Left ventricle myocardium inferior (tissue), 1 donor: ENCODE data around the gene TIMP2. TPM values are rescaled to one million over a fixed set of nuclear protein-coding genes. Genes with fewer than 3 reads are reported as not detected.
"Not testable (repeated sequence)": the region's sequence is repeated elsewhere in the genome, so short reads cannot be mapped to it uniquely, and the experiment has no call there.

Experiments used
- DNase-seq: peaks from one replicate; pipeline ENCODE4 v3.0.0-alpha.2; 2020
- H3K27ac ChIP-seq: fragments of 200-600 bp; replicated peaks from 2 replicates; pipeline ENCODE4 v1.8.0; 2021
- H3K27me3 ChIP-seq: fragments of 200-600 bp; 2 replicates; pipeline ENCODE4 v1.8.0; 2021; ENCODE audit warnings: low read depth
- H3K36me3 ChIP-seq: fragments of 200-600 bp; 2 replicates; pipeline ENCODE4 v1.8.0; 2021
- H3K4me1 ChIP-seq: fragments of 200-600 bp; 2 replicates; pipeline ENCODE4 v1.8.0; 2021
- H3K4me3 ChIP-seq: fragments of 200-600 bp; 2 replicates; pipeline ENCODE4 v1.8.0; 2021; ENCODE audit warnings: mild to moderate bottlenecking, moderate library complexity
- H3K9me3 ChIP-seq: fragments of 200-600 bp; replicated peaks from 2 replicates; pipeline ENCODE4 v1.8.0; 2021
- intact Hi-C: fragments of 100-400 bp; cut with micrococcal nuclease; formaldehyde crosslinking; loops from one replicate; pipeline ENCODE4 v1.11.0; 2022
- total RNA-seq: library from RNA; stranded (reverse); fragmentation: NEBNext Ultra II Directional; extraction: Animal tissue kit (Norgen Biotek cat#: 25700); gene quantifications from one replicate; pipeline ENCODE4 v1.2.1, GENCODE V29; 2021
- TF ChIP-seq, protein P1 (sequence below): fragments of 200-600 bp; IDR thresholded peaks from 2 replicates; pipeline ENCODE4 v1.8.0; 2021; ENCODE audit warnings: antibody characterized with exemption, mild to moderate bottlenecking, borderline replicate concordance
- donor health status: DM: no; HTN: yes; CAD: no; lungs with severe emphysema.

Gene TIMP2
- total RNA-seq, 1 donor from 2014 or later: 91.8 TPM

GRCh38 chr17:78915872-78916632 is 9.1 kb downstream of the TIMP2 start:
- H3K27ac ChIP-seq: peak overlapping the region; percentile 86
- TF ChIP-seq, protein P1, sequence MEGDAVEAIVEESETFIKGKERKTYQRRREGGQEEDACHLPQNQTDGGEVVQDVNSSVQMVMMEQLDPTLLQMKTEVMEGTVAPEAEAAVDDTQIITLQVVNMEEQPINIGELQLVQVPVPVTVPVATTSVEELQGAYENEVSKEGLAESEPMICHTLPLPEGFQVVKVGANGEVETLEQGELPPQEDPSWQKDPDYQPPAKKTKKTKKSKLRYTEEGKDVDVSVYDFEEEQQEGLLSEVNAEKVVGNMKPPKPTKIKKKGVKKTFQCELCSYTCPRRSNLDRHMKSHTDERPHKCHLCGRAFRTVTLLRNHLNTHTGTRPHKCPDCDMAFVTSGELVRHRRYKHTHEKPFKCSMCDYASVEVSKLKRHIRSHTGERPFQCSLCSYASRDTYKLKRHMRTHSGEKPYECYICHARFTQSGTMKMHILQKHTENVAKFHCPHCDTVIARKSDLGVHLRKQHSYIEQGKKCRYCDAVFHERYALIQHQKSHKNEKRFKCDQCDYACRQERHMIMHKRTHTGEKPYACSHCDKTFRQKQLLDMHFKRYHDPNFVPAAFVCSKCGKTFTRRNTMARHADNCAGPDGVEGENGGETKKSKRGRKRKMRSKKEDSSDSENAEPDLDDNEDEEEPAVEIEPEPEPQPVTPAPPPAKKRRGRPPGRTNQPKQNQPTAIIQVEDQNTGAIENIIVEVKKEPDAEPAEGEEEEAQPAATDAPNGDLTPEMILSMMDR: no peak
- intact Hi-C loops: no loop called here
- H3K4me3 ChIP-seq: peak overlapping the region; percentile 25
- peak; percentile 57 for DNase-seq
- H3K36me3 ChIP-seq: no peaks in the 10 kb centered on the region
- no peaks in the 10 kb centered on the region for H3K27me3 ChIP-seq
- peaks cover 89% of the 10 kb centered on the region for H3K4me1 ChIP-seq
- H3K9me3 ChIP-seq: no peaks in the 10 kb centered on the region

DNA sequence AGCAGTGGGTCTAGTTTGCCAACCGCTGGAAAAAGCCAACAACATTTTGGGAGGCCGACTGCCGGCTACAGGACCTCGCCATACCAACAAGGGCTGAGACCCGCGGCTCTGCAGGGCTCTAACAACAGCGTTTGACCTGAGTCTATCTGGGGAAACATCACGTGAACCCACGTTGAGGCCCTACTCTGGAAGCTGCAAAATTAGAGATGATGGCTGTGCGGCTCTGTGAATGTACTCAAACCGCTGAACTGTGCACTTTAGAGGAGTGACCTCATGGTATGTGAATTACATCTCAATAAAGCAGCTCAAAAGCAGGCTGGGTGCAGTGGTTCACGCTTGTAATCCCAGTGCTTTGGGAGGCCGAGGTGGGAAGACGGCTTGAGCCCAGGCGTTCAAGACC is 12.1 kb downstream of the TIMP2 start:
- Histone ChIP-seq H3K9me3 (no peaks in the 10 kb centered on the region), H3K36me3 (no peaks in the 10 kb centered on the region), H3K4me1 (peaks cover 74% of the 10 kb centered on the region), H3K27ac (no peak overlapping the region), H3K27me3 (no peaks in the 10 kb centered on the region), H3K4me3 (no peak overlapping the region)
- intact Hi-C loops: no loop called here
- no peak for DNase-seq
- TF ChIP-seq, protein P1: no peak

- Histone ChIP-seq H3K4me3 (no peak overlapping the region), H3K27ac (no peak overlapping the region), H3K4me1 (peaks cover 69% of the 10 kb centered on the region), H3K9me3 (no peaks in the 10 kb centered on the region), H3K36me3 (no peaks in the 10 kb centered on the region), H3K27me3 (no peaks in the 10 kb centered on the region)
- no peak for DNase-seq
- intact Hi-C loops: no loop called here
- TF ChIP-seq, protein P1: no peak
These were observed 13.1 kb downstream of the TIMP2 start for GRCh38 chr17:78912082-78912481.

GRCh38 chr17:78911543-78911942 is 13.6 kb downstream of the TIMP2 start:
- H3K9me3 ChIP-seq, H3K36me3 ChIP-seq, H3K4me3 ChIP-seq, intact Hi-C loops, DNase-seq, H3K27me3 ChIP-seq: not testable (repeated sequence)
- Histone ChIP-seq H3K27ac (peak overlapping the region; percentile 4), H3K4me1 (peaks cover 65% of the 10 kb centered on the region)

- Histone ChIP-seq H3K27ac (peak overlapping the region; percentile 4), H3K4me1 (peaks cover 60% of the 10 kb centered on the region), H3K36me3 (no peaks in the 10 kb centered on the region), H3K9me3 (no peaks in the 10 kb centered on the region), H3K4me3 (no peak overlapping the region), H3K27me3 (no peaks in the 10 kb centered on the region)
- intact Hi-C loops: no loop called here
- TF ChIP-seq, protein P1: no peak
- no peak for DNase-seq
These were observed 14.5 kb downstream of the TIMP2 start for GRCh38 chr17:78910497-78911284.

GRCh38 chr17:78908426-78908825 is 16.8 kb downstream of the TIMP2 start:
- intact Hi-C loops: no loop called here
- H3K36me3 ChIP-seq: no peaks in the 10 kb centered on the region
- no peak overlapping the region for H3K4me3 ChIP-seq
- no peak for DNase-seq
- no peaks in the 10 kb centered on the region for H3K27me3 ChIP-seq
- H3K27ac ChIP-seq: peak overlapping the region; percentile 17
- H3K9me3 ChIP-seq: no peaks in the 10 kb centered on the region
- peaks cover 58% of the 10 kb centered on the region for H3K4me1 ChIP-seq
- TF ChIP-seq, protein P1: no peak
